Spleen (tissue), 11 donors: Measurements from ENCODE around the gene DOCK2. TPM values are rescaled to one million over a fixed set of nuclear protein-coding genes. Genes with fewer than 3 reads are reported as not detected.

Experiments used
- DNase-seq: peaks from one replicate; pipeline ENCODE4 v3.0.0-alpha.2; 2020
- H3K27ac ChIP-seq, 8 donors: fragments of 200-600 bp; sonication (generic) in 7 of 8; 1 replicate in 4 of 8; 2 replicates in 4 of 8; pipeline versions ENCODE4 v1.5.0 to v1.8.0; 2016 to 2021; ENCODE audit warnings: inconsistent platforms in 4 of 8, mild to moderate bottlenecking in 4 of 8, moderate library complexity in 1 of 8
- H3K27me3 ChIP-seq, 7 donors: fragments of 200-600 bp; sonication (generic) in 6 of 7; replicated peaks in 1 of 7; 1 replicate in 4 of 7; 2 replicates in 3 of 7; pipeline versions ENCODE4 v1.5.0 to v1.8.0; 2016 to 2021; ENCODE audit warnings: inconsistent platforms in 3 of 7, mild to moderate bottlenecking in 1 of 7
- H3K36me3 ChIP-seq, 6 donors: fragments of 200-600 bp; sonication (generic) in 5 of 6; 1 replicate in 4 of 6; 2 replicates in 2 of 6; pipeline versions ENCODE4 v1.5.0 to v1.8.0; 2016 to 2021; ENCODE audit warnings: inconsistent platforms in 2 of 6
- H3K4me1 ChIP-seq, 6 donors: fragments of 200-600 bp; sonication (generic) in 5 of 6; 1 replicate in 3 of 6; 2 replicates in 3 of 6; pipeline versions ENCODE4 v1.5.0 to v1.8.0; 2016 to 2021; ENCODE audit warnings: inconsistent platforms in 3 of 6
- H3K4me3 ChIP-seq, 8 donors: fragments of 200-600 bp; sonication (generic) in 7 of 8; 1 replicate in 4 of 8; 2 replicates in 4 of 8; pipeline versions ENCODE4 v1.5.0 to v1.8.0; 2016 to 2021; ENCODE audit warnings: inconsistent platforms in 4 of 8, mild to moderate bottlenecking in 4 of 8, moderate library complexity in 2 of 8
- H3K9me3 ChIP-seq, 8 donors: fragments of 200-600 bp; sonication (generic) in 7 of 8; 1 replicate in 4 of 8; 2 replicates in 4 of 8; pipeline versions ENCODE4 v1.5.0 to v1.8.0; 2016 to 2021; ENCODE audit warnings: inconsistent platforms in 4 of 8
- POLR2A ChIP-seq, 3 donors: fragments of 450-650 bp; IDR thresholded peaks; one replicate each; pipeline ENCODE4 v1.5.1; 2017; ENCODE audit warnings: antibody characterized with exemption in 3 of 3, mild to moderate bottlenecking in 1 of 3
- POLR2AphosphoS5 ChIP-seq, 3 donors: sonication (generic); formaldehyde crosslinking; IDR thresholded peaks; one replicate each; pipeline ENCODE4 v1.5.1; 2017; ENCODE audit warnings: antibody characterized with exemption in 3 of 3
- WGBS, 5 donors: extraction: QIAGEN DNeasy Blood & Tissue Kit in 3 of 5; methylation state at CpG; one replicate each; pipeline versions ENCODE4 v1.1.5 to v1.1.7; 2013 to 2018; 5-methylcytosine and 5-hydroxymethylcytosine counted together
- intact Hi-C: fragments of 100-400 bp; cut with DNase I; formaldehyde crosslinking; loops from one replicate; pipeline ENCODE4 v1.15.0; 2023; ENCODE audit warnings: low total_unique reads
- polyA plus RNA-seq, 3 donors: library from polyadenylated mRNA; stranded (reverse); fragments of 200-250 nt; gene quantifications; one replicate each; pipeline ENCODE4 v1.2.1, GENCODE V29; 2013
- total RNA-seq, 7 donors: library from RNA; depleted of rRNA in 3 of 7; stranded (reverse); fragments of >200 nt in 3 of 7; fragmentation: NEBNext Ultra II Directional in 4 of 7; extraction: Animal tissue kit (Norgen Biotek cat#: 25700) in 4 of 7; gene quantifications; one replicate each; pipeline versions ENCODE4 v1.1.0 to v1.2.1, GENCODE V29; 2016 to 2021
- TF ChIP-seq, protein P1 (sequence below), 11 experiments: fragments of 200-600 bp in 7 of 11; fragments of 450-650 bp in 4 of 11; sonication (generic) in 4 of 11; IDR thresholded peaks in 8 of 11; conservative IDR thresholded peaks in 3 of 11; 1 replicate in 7 of 11; 2 replicates in 4 of 11; pipeline versions ENCODE4 v1.4.0 to v1.8.0; 2016 to 2021; ENCODE audit warnings: antibody characterized with exemption in 11 of 11, inconsistent platforms in 4 of 11, mild to moderate bottlenecking in 1 of 11
- donor health status: healthy with polysubstance abuse.
- donor health status: DM: no; HTN: no; CAD: no; lungs with moderate emphysema.
- donor health status: DM: no; HTN: no; CAD: no.
- donor health status: Bipolar disorder and iron deficiency.
- donor health status: healthy.
- donor health status: DM: no; HTN: no; CAD: no.
- donor health status: DM: yes; HTN: yes; CAD: no.

Gene DOCK2
- total and polyA plus RNA-seq, 10 donors = 30.6 to 321 (median 198) TPM

DNA sequence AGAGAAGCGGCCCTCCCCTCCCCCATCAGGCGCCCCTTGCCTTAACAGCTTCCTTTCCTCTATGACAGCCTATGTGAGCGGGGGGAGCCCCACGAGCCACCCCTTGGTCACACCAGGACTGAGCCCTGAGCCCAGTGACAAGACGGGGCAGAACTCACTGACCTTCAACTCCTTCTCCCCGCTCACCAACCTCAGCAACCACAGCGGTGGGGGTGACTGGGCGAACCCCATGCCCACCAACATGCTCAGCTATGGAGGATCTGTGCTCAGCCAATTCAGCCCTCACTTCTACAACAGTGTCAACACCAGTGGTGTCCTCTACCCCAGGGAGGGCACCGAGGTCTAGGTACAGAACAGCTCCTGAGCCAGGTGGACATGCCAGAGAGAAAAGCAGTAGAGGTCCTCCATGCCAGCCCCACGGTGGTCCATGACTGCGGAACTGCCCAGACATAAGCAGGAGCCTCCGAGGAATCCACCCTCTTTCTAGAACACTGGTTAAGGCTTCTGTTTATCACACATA lies 471.3 kb downstream of the DOCK2 start:
- H3K36me3 ChIP-seq = no peaks in the 10 kb centered on the region
- intact Hi-C loops = no loop called here
- H3K27me3 ChIP-seq = peaks cover 0 to 24% (median 0%) of the 10 kb centered on the region in 7 donors
- no peak overlapping the region for H3K4me3 ChIP-seq
- no peak overlapping the region for H3K27ac ChIP-seq
- TF ChIP-seq POLR2A (IDR thresholded peaks at IDR 0.05) (no peak), POLR2AphosphoS5 (IDR thresholded peaks at IDR 0.05) (no peak)
- TF ChIP-seq, protein P1, sequence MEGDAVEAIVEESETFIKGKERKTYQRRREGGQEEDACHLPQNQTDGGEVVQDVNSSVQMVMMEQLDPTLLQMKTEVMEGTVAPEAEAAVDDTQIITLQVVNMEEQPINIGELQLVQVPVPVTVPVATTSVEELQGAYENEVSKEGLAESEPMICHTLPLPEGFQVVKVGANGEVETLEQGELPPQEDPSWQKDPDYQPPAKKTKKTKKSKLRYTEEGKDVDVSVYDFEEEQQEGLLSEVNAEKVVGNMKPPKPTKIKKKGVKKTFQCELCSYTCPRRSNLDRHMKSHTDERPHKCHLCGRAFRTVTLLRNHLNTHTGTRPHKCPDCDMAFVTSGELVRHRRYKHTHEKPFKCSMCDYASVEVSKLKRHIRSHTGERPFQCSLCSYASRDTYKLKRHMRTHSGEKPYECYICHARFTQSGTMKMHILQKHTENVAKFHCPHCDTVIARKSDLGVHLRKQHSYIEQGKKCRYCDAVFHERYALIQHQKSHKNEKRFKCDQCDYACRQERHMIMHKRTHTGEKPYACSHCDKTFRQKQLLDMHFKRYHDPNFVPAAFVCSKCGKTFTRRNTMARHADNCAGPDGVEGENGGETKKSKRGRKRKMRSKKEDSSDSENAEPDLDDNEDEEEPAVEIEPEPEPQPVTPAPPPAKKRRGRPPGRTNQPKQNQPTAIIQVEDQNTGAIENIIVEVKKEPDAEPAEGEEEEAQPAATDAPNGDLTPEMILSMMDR (IDR thresholded peaks at IDR 0.05 in 8 of 11, conservative IDR thresholded peaks at IDR 0.05 in 3 of 11) = no peak
- no peaks in the 10 kb centered on the region for H3K9me3 ChIP-seq
- no peak for DNase-seq
- WGBS, 5 donors = 89 to 97% (median 90%) methylated on average over 8 to 12 of the region's 12 CpGs
- H3K4me1 ChIP-seq = peaks cover 0 to 8% (median 0%) of the 10 kb centered on the region in 6 donors

DNA sequence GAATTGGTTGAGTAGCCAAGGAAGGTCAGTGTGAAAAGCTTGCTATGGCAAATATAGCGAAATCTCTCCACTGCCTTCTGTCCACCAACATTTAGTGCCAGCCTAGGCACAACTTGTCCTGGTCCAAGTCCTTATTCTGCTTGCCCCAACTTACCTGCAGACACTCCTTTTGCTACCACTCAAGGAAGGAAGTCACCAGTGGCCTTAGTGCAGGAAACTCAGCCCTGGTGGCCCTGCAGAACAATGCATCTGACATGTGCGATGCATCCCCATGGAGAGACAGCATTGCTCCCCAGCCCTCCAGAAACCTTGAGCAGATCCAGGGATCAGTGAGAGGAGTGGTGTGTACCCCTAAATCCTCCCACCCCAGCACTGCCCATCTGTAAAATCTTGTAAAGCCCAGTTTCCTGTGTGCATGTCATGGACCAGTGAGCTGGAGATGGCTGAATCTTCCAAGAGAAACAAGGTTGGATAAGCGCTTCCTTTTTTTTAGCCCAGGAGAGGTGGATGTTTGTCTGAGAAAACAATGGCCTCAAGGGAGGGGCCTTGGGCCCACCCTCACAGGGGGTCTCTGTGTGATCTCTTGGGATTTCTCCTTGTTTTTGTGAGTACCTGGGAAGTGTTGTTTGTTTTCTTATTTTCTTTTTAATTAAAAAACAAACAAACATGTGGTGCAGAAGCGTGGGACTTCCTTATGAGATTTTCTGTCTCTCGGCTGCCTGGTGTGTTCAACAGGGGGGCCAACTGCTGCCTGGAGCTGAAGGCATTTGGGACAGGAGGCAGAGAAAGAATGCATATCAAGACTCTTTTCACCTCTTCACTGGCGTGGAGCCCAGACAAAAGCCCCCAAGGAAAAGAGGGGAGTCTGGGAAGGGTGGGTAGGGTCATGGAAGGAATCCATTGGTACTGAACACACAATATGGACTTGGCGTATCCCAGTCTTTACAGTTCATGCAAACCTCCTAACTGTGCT lies 472.3 kb downstream of the DOCK2 start:
- Histone ChIP-seq H3K4me3 (no peak overlapping the region), H3K4me1 (peaks cover 0 to 10% (median 0%) of the 10 kb centered on the region in 6 donors), H3K36me3 (no peaks in the 10 kb centered on the region), H3K27ac (no peak overlapping the region), H3K9me3 (no peaks in the 10 kb centered on the region), H3K27me3 (peaks cover 0 to 24% (median 0%) of the 10 kb centered on the region in 7 donors)
- DNase-seq = no peak
- intact Hi-C loops = no loop called here
- 86 to 96% (median 92%) methylated on average over 6 to 7 of the region's 7 CpGs for WGBS, 5 donors
- no peak for TF ChIP-seq POLR2A (IDR thresholded peaks at IDR 0.05)
- TF ChIP-seq, protein P1 (IDR thresholded peaks at IDR 0.05 in 8 of 11, conservative IDR thresholded peaks at IDR 0.05 in 3 of 11) = no peak
- no peak for TF ChIP-seq POLR2AphosphoS5 (IDR thresholded peaks at IDR 0.05)

DNA sequence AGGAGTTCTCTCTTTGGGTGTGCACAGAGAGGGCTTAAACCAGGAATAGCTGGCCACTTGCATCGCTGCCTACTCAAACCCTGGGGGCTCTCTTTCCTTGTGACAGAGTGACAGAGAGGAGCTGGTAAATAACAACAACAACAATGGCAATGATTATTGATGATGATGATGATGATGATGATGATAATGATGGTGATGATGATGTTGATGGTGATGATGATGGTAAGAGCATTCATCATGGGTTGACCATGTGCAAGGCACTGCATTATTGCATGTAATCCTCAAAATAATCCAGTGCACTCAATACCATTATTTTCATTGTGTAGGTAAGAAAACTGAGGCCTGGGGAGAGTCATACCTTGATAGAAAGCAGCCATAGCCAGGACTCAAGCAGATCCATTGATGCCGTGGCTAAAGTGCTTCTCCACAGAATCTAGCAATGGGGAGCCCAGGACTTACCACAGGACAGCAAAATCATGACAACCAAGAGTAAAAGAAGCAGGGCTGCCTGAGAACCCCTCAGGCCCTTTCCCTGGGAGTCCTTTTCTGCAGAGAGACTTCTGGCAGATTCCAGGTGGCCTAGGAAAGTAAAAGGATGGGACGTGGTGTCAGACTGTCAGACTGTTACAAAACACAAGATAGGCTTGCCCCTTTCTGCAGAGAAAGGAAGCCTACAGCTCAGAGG lies 473.5 kb downstream of the DOCK2 start:
- H3K4me1 ChIP-seq = peaks cover 0 to 10% (median 0%) of the 10 kb centered on the region in 6 donors
- TF ChIP-seq POLR2AphosphoS5 (IDR thresholded peaks at IDR 0.05) = no peak
- no peak for TF ChIP-seq POLR2A (IDR thresholded peaks at IDR 0.05)
- WGBS, 5 donors = 72 to 78% (median 73%) methylated on average over 3 of the region's 3 CpGs
- peaks cover 0 to 22% (median 0%) of the 10 kb centered on the region in 7 donors for H3K27me3 ChIP-seq
- no peaks in the 10 kb centered on the region for H3K36me3 ChIP-seq
- no peak overlapping the region for H3K27ac ChIP-seq
- no peak for DNase-seq
- H3K9me3 ChIP-seq = no peaks in the 10 kb centered on the region
- intact Hi-C loops = no loop called here
- H3K4me3 ChIP-seq = no peak overlapping the region

DNA sequence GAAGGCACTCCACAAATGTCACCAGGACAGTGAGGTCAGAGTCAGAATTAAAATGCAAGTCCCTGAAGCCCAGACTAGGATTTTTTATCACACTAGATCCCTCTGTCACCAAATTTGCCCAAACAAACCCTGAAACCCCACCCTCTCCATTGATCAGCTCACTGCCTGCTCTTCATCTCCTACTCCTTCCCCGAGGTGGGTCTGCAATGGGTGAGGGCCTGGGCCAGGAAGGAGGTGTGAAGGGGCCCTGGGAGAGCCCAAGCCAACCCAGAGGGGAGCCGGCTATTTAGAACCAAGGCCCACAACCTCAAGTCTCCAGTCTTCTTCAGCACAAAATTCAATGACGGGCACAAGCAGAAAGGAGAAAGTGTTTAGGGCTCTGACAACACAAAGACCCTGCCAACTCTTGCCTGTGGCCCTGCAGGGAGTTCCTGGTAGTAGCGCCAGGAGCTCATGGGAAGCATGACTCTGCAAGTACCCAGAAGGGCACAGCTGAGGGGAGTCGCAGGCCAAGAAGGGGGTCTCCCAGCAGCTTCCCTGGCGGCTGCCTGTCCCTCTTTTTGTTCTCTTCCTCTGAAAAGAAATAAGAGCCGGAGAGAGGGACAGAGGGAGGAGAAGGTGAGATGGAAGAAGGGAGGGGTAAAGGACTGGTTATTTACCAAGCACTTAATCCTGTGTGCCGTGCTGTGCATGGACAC lies 474.2 kb downstream of the DOCK2 start:
- intact Hi-C loops = no loop called here
- Histone ChIP-seq H3K4me1 (peaks cover 0 to 10% (median 0%) of the 10 kb centered on the region in 6 donors), H3K36me3 (no peaks in the 10 kb centered on the region), H3K9me3 (no peaks in the 10 kb centered on the region), H3K27ac (no peak overlapping the region), H3K27me3 (peaks cover 0 to 15% (median 0%) of the 10 kb centered on the region in 7 donors), H3K4me3 (no peak overlapping the region)
- no peak for TF ChIP-seq POLR2A (IDR thresholded peaks at IDR 0.05)
- no peak for TF ChIP-seq POLR2AphosphoS5 (IDR thresholded peaks at IDR 0.05)
- TF ChIP-seq, protein P1 (IDR thresholded peaks at IDR 0.05 in 8 of 11, conservative IDR thresholded peaks at IDR 0.05 in 3 of 11) = no peak
- WGBS, 5 donors = 42 to 65% (median 62%) methylated on average over 7 to 8 of the region's 8 CpGs
- no peak for DNase-seq
